Adrenal gland (tissue), 5 donors: ENCODE results near the gene OLFML3.
"Not testable (repeated sequence)": the region's sequence is repeated elsewhere in the genome, so short reads cannot be mapped to it uniquely, and the experiment has no call there.

Experiments used
- POLR2A ChIP-seq, 2 donors: fragments of 450-650 bp; IDR thresholded peaks; one replicate each; pipeline ENCODE4 v1.6.1; 2017; ENCODE audit warnings: antibody characterized with exemption in 2 of 2, mild to moderate bottlenecking in 2 of 2, moderate library complexity in 1 of 2
- TF ChIP-seq, protein P1 (sequence below), 6 experiments: fragments of 450-650 bp in 4 of 6; fragments of 200-600 bp in 2 of 6; sonication (generic) in 1 of 6; IDR thresholded peaks; 1 replicate in 5 of 6; 2 replicates in 1 of 6; pipeline versions ENCODE4 v1.5.1 to v1.8.0; 2016 to 2021; ENCODE audit warnings: antibody characterized with exemption in 6 of 6, mild to moderate bottlenecking in 2 of 6, moderate library complexity in 1 of 6
- donor health status: DM: no; HTN: no; CAD: no.

DNA sequence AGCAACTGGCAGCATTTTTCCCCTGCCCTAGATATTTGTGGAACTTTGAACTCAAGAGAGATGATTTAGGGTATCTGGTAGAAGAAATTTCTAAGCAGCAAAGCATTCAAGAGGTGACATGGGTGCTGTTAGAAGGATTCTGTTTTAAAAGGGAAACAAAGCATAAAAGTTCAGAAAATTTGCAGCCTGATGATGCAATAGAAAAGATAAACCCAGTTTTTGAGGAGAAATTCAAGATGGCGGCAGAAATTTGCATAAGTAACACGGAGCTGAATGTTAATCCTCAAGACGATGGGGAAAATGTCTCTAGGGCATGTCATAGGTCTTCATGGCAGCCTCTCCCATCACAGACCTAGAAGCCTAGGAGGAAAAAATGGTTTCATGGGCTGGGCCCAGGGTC lies 40.5 kb downstream of the OLFML3 start:
- TF ChIP-seq POLR2A (IDR thresholded peaks at IDR 0.05): not testable (repeated sequence)
- TF ChIP-seq, protein P1, sequence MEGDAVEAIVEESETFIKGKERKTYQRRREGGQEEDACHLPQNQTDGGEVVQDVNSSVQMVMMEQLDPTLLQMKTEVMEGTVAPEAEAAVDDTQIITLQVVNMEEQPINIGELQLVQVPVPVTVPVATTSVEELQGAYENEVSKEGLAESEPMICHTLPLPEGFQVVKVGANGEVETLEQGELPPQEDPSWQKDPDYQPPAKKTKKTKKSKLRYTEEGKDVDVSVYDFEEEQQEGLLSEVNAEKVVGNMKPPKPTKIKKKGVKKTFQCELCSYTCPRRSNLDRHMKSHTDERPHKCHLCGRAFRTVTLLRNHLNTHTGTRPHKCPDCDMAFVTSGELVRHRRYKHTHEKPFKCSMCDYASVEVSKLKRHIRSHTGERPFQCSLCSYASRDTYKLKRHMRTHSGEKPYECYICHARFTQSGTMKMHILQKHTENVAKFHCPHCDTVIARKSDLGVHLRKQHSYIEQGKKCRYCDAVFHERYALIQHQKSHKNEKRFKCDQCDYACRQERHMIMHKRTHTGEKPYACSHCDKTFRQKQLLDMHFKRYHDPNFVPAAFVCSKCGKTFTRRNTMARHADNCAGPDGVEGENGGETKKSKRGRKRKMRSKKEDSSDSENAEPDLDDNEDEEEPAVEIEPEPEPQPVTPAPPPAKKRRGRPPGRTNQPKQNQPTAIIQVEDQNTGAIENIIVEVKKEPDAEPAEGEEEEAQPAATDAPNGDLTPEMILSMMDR (IDR thresholded peaks at IDR 0.05): not testable (repeated sequence)
